SK-N-SH (cell line): ENCODE measurements around the gene SNCAIP. TPM values are rescaled to one million over a fixed set of nuclear protein-coding genes. Genes with fewer than 3 reads are reported as not detected.

Source experiments
- CTCF ChIA-PET: fragments of 300-600, 350-600 bp; formaldehyde crosslinking; extraction: SDS; loops from one replicate; lab custom pipeline; 2021; lab: Yijun Ruan, JAX
- POLR2A ChIA-PET: fragments of 350-600 bp; sonication (Branson Sonifier 250); formaldehyde crosslinking; extraction: SDS; loops from one replicate; lab custom pipeline; 2020; ENCODE audit warnings: antibody characterized with exemption, inconsistent platforms; lab: Yijun Ruan, JAX
- DNase-seq: peaks from one replicate; pipeline ENCODE4 v3.0.0; 2012
- H2AFZ ChIP-seq: fragments of 200-600 bp; sonication (generic); 2 replicates; pipeline ENCODE4 v1.8.1; 2016; ENCODE audit warnings: antibody characterized with exemption, mild to moderate bottlenecking, low read depth
- H3F3A ChIP-seq: fragments of 200-600 bp; sonication (generic); replicated peaks from 2 replicates; pipeline ENCODE3; 2016; ENCODE audit warnings: antibody characterized with exemption, mild to moderate bottlenecking; ENCODE audit not compliant: insufficient read depth
- H3K27ac ChIP-seq, 2 experiments: fragments of 200-500 bp in 1 of 2; fragments of 200-600 bp in 1 of 2; sonication (Bioruptor generic) in 1 of 2; sonication (generic), shearing (Covaris generic) in 1 of 2; 2 replicates each; pipeline versions ENCODE4 v1.5.1 to v1.6.1; 2014 to 2016; ENCODE audit warnings: low read depth in 2 of 2, inconsistent platforms in 1 of 2, low read length in 1 of 2, mild to moderate bottlenecking in 1 of 2, mixed read lengths in 1 of 2
- H3K27me3 ChIP-seq: fragments of 200-600 bp; sonication (generic), shearing (Covaris generic); 2 replicates; pipeline ENCODE4 v1.6.1; 2016; ENCODE audit warnings: mixed run types; ENCODE audit not compliant: insufficient read depth
- H3K36me3 ChIP-seq, 2 experiments: fragments of 200-500 bp in 1 of 2; fragments of 200-600 bp in 1 of 2; sonication (Bioruptor generic) in 1 of 2; sonication (generic) in 1 of 2; replicated peaks in 1 of 2; 2 replicates each; pipeline versions ENCODE3 to v1.5.1; 2014 to 2016; ENCODE audit warnings: low read length in 1 of 2, mild to moderate bottlenecking in 1 of 2; ENCODE audit not compliant: insufficient read depth in 2 of 2, control insufficient read depth in 1 of 2
- H3K4me1 ChIP-seq, 2 experiments: fragments of 200-500 bp in 1 of 2; fragments of 200-600 bp in 1 of 2; sonication (Bioruptor generic) in 1 of 2; sonication (generic), shearing (Covaris generic) in 1 of 2; 2 replicates each; pipeline versions ENCODE4 v1.5.1 to v1.6.1; 2014 to 2016; ENCODE audit warnings: low read depth in 1 of 2, low read length in 1 of 2, mixed run types in 1 of 2; ENCODE audit not compliant: insufficient read depth in 2 of 2, control insufficient read depth in 1 of 2
- H3K4me2 ChIP-seq: fragments of 200-600 bp; sonication (generic), shearing (Covaris generic); 2 replicates; pipeline ENCODE4 v1.6.1; 2017; ENCODE audit warnings: mixed run types
- H3K4me3 ChIP-seq, 2 experiments: fragments of 200-500 bp in 1 of 2; fragments of 200-600 bp in 1 of 2; sonication (Bioruptor generic) in 1 of 2; sonication (generic), shearing (Covaris generic) in 1 of 2; 2 replicates each; pipeline versions ENCODE4 v1.5.1 to v1.8.1; 2014 to 2016; ENCODE audit warnings: low read depth in 2 of 2, inconsistent platforms in 1 of 2, low read length in 1 of 2, mild to moderate bottlenecking in 1 of 2, mixed read lengths in 1 of 2, moderate library complexity in 1 of 2
- H3K79me2 ChIP-seq: fragments of 200-600 bp; sonication (generic); 2 replicates; pipeline ENCODE4 v1.8.1; 2017; ENCODE audit warnings: mild to moderate bottlenecking; ENCODE audit not compliant: insufficient read depth
- H3K9ac ChIP-seq: fragments of 200-600 bp; sonication (generic); 2 replicates; pipeline ENCODE4 v1.6.1; 2017; ENCODE audit warnings: mixed run types
- H3K9me2 ChIP-seq: fragments of 200-600 bp; sonication (generic); 2 replicates; pipeline ENCODE4 v1.6.1; 2017; ENCODE audit warnings: mixed run types
- H3K9me3 ChIP-seq: fragments of 200-600 bp; sonication (generic); 2 replicates; pipeline ENCODE4 v1.6.1; 2017; ENCODE audit warnings: mixed run types, mild to moderate bottlenecking, moderate library complexity
- H4K20me1 ChIP-seq: fragments of 200-600 bp; sonication (generic); 2 replicates; pipeline ENCODE4 v1.6.1; 2017; ENCODE audit warnings: mild to moderate bottlenecking, mixed run types; ENCODE audit not compliant: insufficient read depth
- ELF1 ChIP-seq: IDR thresholded peaks from 2 replicates; pipeline ENCODE4 v1.4.0; 2012
- EZH2phosphoT487 ChIP-seq: fragments of 200-600 bp; sonication (generic); IDR thresholded peaks from 2 replicates; pipeline ENCODE4 v1.6.1; 2017; ENCODE audit warnings: low read depth, mixed run types, mild to moderate bottlenecking, antibody characterized with exemption, moderate library complexity, borderline replicate concordance
- FOSL2 ChIP-seq: IDR thresholded peaks from 2 replicates; pipeline ENCODE4 v1.4.0; 2012; ENCODE audit warnings: low read depth, mild to moderate bottlenecking, moderate library complexity, borderline replicate concordance
- FOXJ3 ChIP-seq: sonication (generic); formaldehyde crosslinking; IDR thresholded peaks from 2 replicates; pipeline ENCODE4 v1.5.1; 2020; ENCODE audit warnings: mild to moderate bottlenecking, missing genetic modification reagents
- FOXM1 ChIP-seq: IDR thresholded peaks from 2 replicates; pipeline ENCODE4 v1.4.0; 2012; ENCODE audit warnings: low read depth, mild to moderate bottlenecking
- GABPA ChIP-seq: IDR thresholded peaks from 2 replicates; pipeline ENCODE4 v1.4.0; 2012; ENCODE audit warnings: low read depth, mild to moderate bottlenecking
- GATA2 ChIP-seq: sonication (generic); formaldehyde crosslinking; IDR thresholded peaks from 2 replicates; pipeline ENCODE4 v1.5.0; 2020; ENCODE audit warnings: mild to moderate bottlenecking, missing genetic modification reagents
- IRF3 ChIP-seq: fragments of 150-350 bp; IDR thresholded peaks from 2 replicates; pipeline ENCODE4 v1.6.1; 2016; ENCODE audit warnings: mild to moderate bottlenecking, low read depth, low read length
- JUND ChIP-seq: IDR thresholded peaks from 2 replicates; pipeline ENCODE4 v1.4.0; 2012
- MEF2A ChIP-seq: IDR thresholded peaks from 2 replicates; pipeline ENCODE4 v1.4.0; 2012; ENCODE audit warnings: low read depth, borderline replicate concordance
- MXI1 ChIP-seq: IDR thresholded peaks from 2 replicates; pipeline ENCODE4 v1.6.1; 2012; ENCODE audit warnings: mild to moderate bottlenecking, low read depth, low read length, improper control_type of control experiment
- PBX3 ChIP-seq: IDR thresholded peaks from 2 replicates; pipeline ENCODE4; 2012
- POLR2AphosphoS5 ChIP-seq: IDR thresholded peaks from 2 replicates; pipeline ENCODE4 v1.6.1; 2012; ENCODE audit warnings: low read depth, low read length
- RAD21 ChIP-seq: IDR thresholded peaks from 2 replicates; pipeline ENCODE4 v1.6.1; 2012; ENCODE audit warnings: mild to moderate bottlenecking, low read length
- RCOR1 ChIP-seq: fragments of 150-350 bp; IDR thresholded peaks from 2 replicates; pipeline ENCODE4 v1.6.1; 2017; ENCODE audit warnings: antibody characterized with exemption, low read length
- REST ChIP-seq: IDR thresholded peaks from 2 replicates; pipeline ENCODE4 v1.6.1; 2012; ENCODE audit warnings: mild to moderate bottlenecking, low read depth, low read length, moderate library complexity
- RXRA ChIP-seq: IDR thresholded peaks from 2 replicates; pipeline ENCODE4 v1.4.0; 2012; ENCODE audit warnings: low read depth, mild to moderate bottlenecking, borderline replicate concordance
- SMC3 ChIP-seq: IDR thresholded peaks from 2 replicates; pipeline ENCODE4 v1.6.1; 2012; ENCODE audit warnings: low read depth, low read length, improper control_type of control experiment
- TAF1 ChIP-seq: IDR thresholded peaks from 2 replicates; pipeline ENCODE4 v1.6.1; 2012; ENCODE audit warnings: low read depth, mild to moderate bottlenecking, low read length, moderate library complexity, borderline replicate concordance
- TEAD4 ChIP-seq: IDR thresholded peaks from 2 replicates; pipeline ENCODE4 v1.4.0; 2012; ENCODE audit warnings: mild to moderate bottlenecking, borderline replicate concordance; ENCODE audit not compliant: insufficient read depth
- USF2 ChIP-seq: fragments of 150-350 bp; IDR thresholded peaks from 2 replicates; pipeline ENCODE4 v1.6.1; 2017; ENCODE audit warnings: antibody characterized with exemption, low read length, low read depth, borderline replicate concordance
- YY1 ChIP-seq: IDR thresholded peaks from 2 replicates; pipeline ENCODE4 v1.4.0; 2012; ENCODE audit warnings: low read depth, mild to moderate bottlenecking
- WGBS: methylation state at CpG from one replicate; pipeline ENCODE4 v1.1.6; 2017; ENCODE audit warnings: low lambda C conversion rate; 5-methylcytosine and 5-hydroxymethylcytosine counted together
- polyA plus RNA-seq, 3 experiments: library from polyadenylated mRNA; depleted of rRNA; stranded (reverse); fragments of >200 nt; gene quantifications; 2 replicates each; pipeline ENCODE4 v1.2.3, GENCODE V29; 2012

SNCAIP gene
- polyA plus RNA-seq, 1 of the 3 experiments (the other 2 are of a cell fraction) = not detected

- no peak for TF ChIP-seq SMC3
- TF ChIP-seq MXI1 = no peak
- no peak for TF ChIP-seq JUND
- no peak for TF ChIP-seq ELF1
- no peak for TF ChIP-seq GABPA
- TF ChIP-seq RCOR1 = no peak
- TF ChIP-seq RAD21 = no peak
- TF ChIP-seq PBX3 = no peak
- TF ChIP-seq FOSL2 = no peak
- no peak for TF ChIP-seq USF2
- TF ChIP-seq TAF1 = no peak
- TF ChIP-seq EZH2phosphoT487 = no peak
- no peak for TF ChIP-seq TEAD4
- TF ChIP-seq MEF2A = no peak
- TF ChIP-seq YY1 = no peak
- TF ChIP-seq GATA2 = no peak
- no peak for TF ChIP-seq RXRA
- no peak for DNase-seq
- Histone ChIP-seq H4K20me1 (no peaks in the 10 kb centered on the region), H3K27ac (no peak overlapping the region), H3K27me3 (no peaks in the 10 kb centered on the region), H3K79me2 (no peaks in the 10 kb centered on the region), H3F3A (no peaks in the 10 kb centered on the region), H3K9me3 (no peaks in the 10 kb centered on the region), H3K9me2 (no peaks in the 10 kb centered on the region), H3K4me1 (peaks cover 0 to 8% of the 10 kb centered on the region in 2 experiments; a peak in 1 of 4 replicates), H3K4me2 (no peak overlapping the region), H3K4me3 (no peak overlapping the region), H2AFZ (no peak overlapping the region), H3K9ac (no peak overlapping the region), H3K36me3 (no peaks in the 10 kb centered on the region)
- 33% methylated on average over 6 of the region's 6 CpGs for WGBS
- ChIA-PET CTCF (interaction anchor here (0.9 to 3.1 kb wide), 3 partner anchors 33 to 226 kb away, joined by 3 to 17 read pairs (median 3); no protein-coding TSS in a partner anchor), POLR2A (no interaction called here)
Observed at GRCh38 chr5:122420091-122420490, 108.1 kb downstream of the SNCAIP start.

- H3K4me2 ChIP-seq = no peak overlapping the region
- CTCF ChIA-PET = interaction anchor here (0.9 to 3.1 kb wide), 2 partner anchors 37 to 226 kb away, joined by 3 to 17 read pairs; no protein-coding TSS in a partner anchor
- POLR2A ChIA-PET = no interaction called here
- TF ChIP-seq IRF3 (no peak), REST (no peak), FOXM1 (no peak), FOXJ3 (no peak), POLR2AphosphoS5 (no peak)
Observed at GRCh38 chr5:122420537-122421236, 108.7 kb downstream of the SNCAIP start.

More at GRCh38 chr5:122420537-122421236, 108.7 kb downstream of the SNCAIP start:
- Histone ChIP-seq H3K36me3 (no peaks in the 10 kb centered on the region), H3F3A (no peaks in the 10 kb centered on the region), H3K4me3 (no peak overlapping the region), H3K9me2 (no peaks in the 10 kb centered on the region), H3K4me1 (peaks cover 0 to 7% of the 10 kb centered on the region in 2 experiments; a peak in 1 of 4 replicates), H3K9ac (no peak overlapping the region), H3K27ac (no peak overlapping the region; a peak in 1 of 4 replicates), H4K20me1 (no peaks in the 10 kb centered on the region), H3K9me3 (no peaks in the 10 kb centered on the region), H3K27me3 (no peaks in the 10 kb centered on the region), H2AFZ (no peak overlapping the region), H3K79me2 (no peaks in the 10 kb centered on the region)
- 39% methylated on average over 3 of the region's 3 CpGs for WGBS
- no peak for DNase-seq
